HCT116 (cell line): ENCODE data around the gene SLC66A2. TPM values are rescaled to one million over a fixed set of nuclear protein-coding genes. Genes with fewer than 3 reads are reported as not detected.

Experiments
- ATAC-seq: fragments of 200-7000 bp; cut with Tn5 transposase; 2 replicates; pipeline ENCODE4 v1.9.1; 2020; ENCODE audit warnings: mild to moderate bottlenecking, moderate library complexity
- BruUV-seq: library from RNA; stranded (reverse); fragments of 400-500 nt; replicated peaks from 2 replicates; lab custom pipeline; 2021; lab: Mats Ljungman, UMichigan
- CTCF ChIA-PET: fragments of 300-600 bp; sonication (Branson Sonifier 250); formaldehyde crosslinking; loops from one replicate; lab custom pipeline; 2021; ENCODE audit warnings: antibody characterized with exemption; lab: Charles Lee
- POLR2A ChIA-PET: fragments of 300-600, 350-600 bp; sonication (Branson Sonifier 250); formaldehyde crosslinking; loops from one replicate; lab custom pipeline; 2021; ENCODE audit warnings: antibody characterized with exemption; lab: Charles Lee
- RAD21 ChIA-PET, 2 experiments: fragments of 300-600 bp; sonication (Branson Sonifier 250); formaldehyde crosslinking; loops; one replicate each; lab custom pipeline; 2023; ENCODE audit warnings: low total read pairs in 2 of 2; ENCODE audit not compliant: uncharacterized antibody in 2 of 2, unreplicated experiment in 2 of 2, low non-redundant PET in 1 of 2; lab: Charles Lee
- DNase-seq: peaks from one replicate; pipeline ENCODE4 v3.0.0-alpha.2; 2010; ENCODE audit warnings: low read depth, low spot score
- H2AFZ ChIP-seq: fragments of 200-600 bp; shearing (Covaris generic), sonication (generic); 2 replicates; pipeline ENCODE4 v1.6.1; 2017; ENCODE audit warnings: low read depth, mixed run types, mixed read lengths, antibody characterized with exemption, low read length; ENCODE audit not compliant: poor library complexity, severe bottlenecking
- H3K27ac ChIP-seq: 2 replicates; pipeline ENCODE4 v1.5.1; 2012; ENCODE audit warnings: low read depth, low read length
- H3K27me3 ChIP-seq: fragments of 200-600 bp; sonication (generic); 2 replicates; pipeline ENCODE4 v1.6.1; 2016; ENCODE audit warnings: mixed run types, low read length, mixed read lengths; ENCODE audit not compliant: insufficient read depth
- H3K36me3 ChIP-seq, 2 experiments: fragments of 200-500 bp in 1 of 2; fragments of 200-600 bp in 1 of 2; sonication (Bioruptor generic) in 1 of 2; sonication (generic) in 1 of 2; 2 replicates each; pipeline versions ENCODE4 v1.5.1 to v1.6.1; 2014 to 2016; ENCODE audit warnings: low read length in 2 of 2, inconsistent platforms in 1 of 2, mixed read lengths in 1 of 2, mixed run types in 1 of 2; ENCODE audit not compliant: insufficient read depth in 2 of 2, control insufficient read depth in 1 of 2
- H3K4me1 ChIP-seq, 2 experiments: fragments of 200-600 bp in 1 of 2; sonication (generic) in 1 of 2; 2 replicates each; pipeline versions ENCODE4 v1.5.1 to v1.6.1; 2012 to 2017; ENCODE audit warnings: low read length in 2 of 2, inconsistent platforms in 1 of 2, mild to moderate bottlenecking in 1 of 2, mixed read lengths in 1 of 2, mixed run types in 1 of 2, moderate library complexity in 1 of 2; ENCODE audit not compliant: insufficient read depth in 2 of 2, control insufficient read depth in 1 of 2
- H3K4me2 ChIP-seq: fragments of 200-600 bp; sonication (generic); 2 replicates; pipeline ENCODE4 v1.6.1; 2017; ENCODE audit warnings: mixed run types, low read length, mixed read lengths
- H3K4me3 ChIP-seq, 2 experiments: fragments of 200-600 bp in 1 of 2; sonication (generic) in 1 of 2; replicated peaks in 1 of 2; 2 replicates each; pipeline ENCODE4 v1.5.1; 2011 to 2016; ENCODE audit warnings: low read length in 2 of 2, control low read depth in 1 of 2, low read depth in 1 of 2, mild to moderate bottlenecking in 1 of 2, mixed read lengths in 1 of 2, mixed run types in 1 of 2
- H3K79me2 ChIP-seq: fragments of 200-600 bp; sonication (generic); 2 replicates; pipeline ENCODE4 v1.6.1; 2017; ENCODE audit warnings: mild to moderate bottlenecking, mixed run types, low read length, moderate library complexity, mixed read lengths; ENCODE audit not compliant: insufficient read depth
- H3K9ac ChIP-seq: fragments of 200-600 bp; sonication (generic); 2 replicates; pipeline ENCODE4 v1.6.1; 2016; ENCODE audit warnings: low read length, mixed read lengths
- H3K9me2 ChIP-seq: fragments of 200-600 bp; sonication (generic), shearing (Covaris generic); 2 replicates; pipeline ENCODE4 v1.6.1; 2017; ENCODE audit warnings: mixed run types, mild to moderate bottlenecking, moderate library complexity; ENCODE audit not compliant: insufficient read depth
- H3K9me3 ChIP-seq, 2 experiments: fragments of 200-500 bp in 1 of 2; fragments of 200-600 bp in 1 of 2; sonication (Bioruptor generic) in 1 of 2; sonication (generic) in 1 of 2; 2 replicates each; pipeline ENCODE4 v1.6.1; 2014 to 2017; ENCODE audit warnings: low read length in 2 of 2, mixed read lengths in 2 of 2, inconsistent platforms in 1 of 2, low read depth in 1 of 2, mild to moderate bottlenecking in 1 of 2, mixed run types in 1 of 2, moderate library complexity in 1 of 2; ENCODE audit not compliant: control insufficient read depth in 1 of 2, insufficient read depth in 1 of 2
- H4K20me1 ChIP-seq: fragments of 200-600 bp; sonication (generic), shearing (Covaris generic); 2 replicates; pipeline ENCODE4 v1.6.1; 2017; ENCODE audit warnings: mixed run types, mild to moderate bottlenecking, moderate library complexity; ENCODE audit not compliant: insufficient read depth
- CBX3 ChIP-seq: IDR thresholded peaks from 2 replicates; pipeline ENCODE4 v1.6.1; 2012; ENCODE audit warnings: low read depth
- EGR1 ChIP-seq: IDR thresholded peaks from 2 replicates; pipeline ENCODE4 v1.6.1; 2012; ENCODE audit warnings: low read depth
- ELF1 ChIP-seq: IDR thresholded peaks from 2 replicates; pipeline ENCODE4 v1.6.1; 2012; ENCODE audit warnings: low read depth, borderline replicate concordance
- EZH2 ChIP-seq: fragments of 200-600 bp; sonication (generic); IDR thresholded peaks from 2 replicates; pipeline ENCODE4 v1.6.1; 2017; ENCODE audit warnings: antibody characterized with exemption, mixed run types
- EZH2phosphoT487 ChIP-seq: fragments of 200-600 bp; IDR thresholded peaks from 2 replicates; pipeline ENCODE4 v1.6.1; 2018; ENCODE audit warnings: antibody characterized with exemption, borderline replicate concordance
- FOSL1 ChIP-seq: IDR thresholded peaks from 2 replicates; pipeline ENCODE4 v1.6.1; 2012; ENCODE audit warnings: low read depth
- POLR2A ChIP-seq: IDR thresholded peaks from 2 replicates; pipeline ENCODE4 v1.7.0; 2011; ENCODE audit warnings: borderline replicate concordance; ENCODE audit not compliant: insufficient read depth, insufficient read length; ENCODE audit errors: extremely low read depth
- POLR2AphosphoS5 ChIP-seq: IDR thresholded peaks from 2 replicates; pipeline ENCODE4 v1.6.1; 2011; ENCODE audit warnings: mild to moderate bottlenecking, low read depth, low read length, moderate library complexity
- SIN3A ChIP-seq: IDR thresholded peaks from 2 replicates; pipeline ENCODE4 v1.6.1; 2012; ENCODE audit warnings: low read depth
- SRF ChIP-seq: IDR thresholded peaks from 2 replicates; pipeline ENCODE4 v1.6.1; 2012; ENCODE audit warnings: low read depth
- TCF7L2 ChIP-seq: IDR thresholded peaks from 2 replicates; pipeline ENCODE4 v1.7.0; 2011; ENCODE audit warnings: borderline replicate concordance, inconsistent platforms; ENCODE audit not compliant: insufficient read depth, insufficient read length; ENCODE audit errors: extremely low read depth
- YY1 ChIP-seq: IDR thresholded peaks from 2 replicates; pipeline ENCODE4 v1.6.1; 2011; ENCODE audit warnings: low read length, low read depth, moderate library complexity, mild to moderate bottlenecking; ENCODE audit not compliant: insufficient replicate concordance; ENCODE audit errors: extremely low read depth
- ZFX ChIP-seq: fragments of 450-650 bp; IDR thresholded peaks from 2 replicates; pipeline ENCODE4 v1.6.1; 2017
- intact Hi-C: fragments of 100-400 bp; cut with micrococcal nuclease; formaldehyde crosslinking; loops from 2 replicates; pipeline ENCODE4 v1.10.0; 2022
- total RNA-seq: library from RNA; stranded (reverse); gene quantifications from one replicate; pipeline ENCODE4 v1.2.1, GENCODE V29; 2021; ENCODE audit not compliant: unreplicated experiment
- TF ChIP-seq, protein P1 (sequence below): IDR thresholded peaks from 2 replicates; pipeline ENCODE4 v1.6.1; 2012
- TF ChIP-seq, protein P2 (sequence below): IDR thresholded peaks from 2 replicates; pipeline ENCODE4 v1.6.1; 2012; ENCODE audit warnings: low read depth
- TF ChIP-seq, protein P3 (sequence below), 3 experiments: fragments of 200-600 bp in 1 of 3; sonication (generic) in 1 of 3; IDR thresholded peaks in 2 of 3; conservative IDR thresholded peaks in 1 of 3; 2 replicates each; pipeline ENCODE4 v1.5.1; 2012 to 2017; ENCODE audit warnings: low read depth in 2 of 3, low read length in 2 of 3, antibody characterized with exemption in 1 of 3, borderline replicate concordance in 1 of 3, control low read depth in 1 of 3, mild to moderate bottlenecking in 1 of 3, mixed read lengths in 1 of 3, mixed run types in 1 of 3, moderate library complexity in 1 of 3; ENCODE audit not compliant: insufficient read depth in 1 of 3
- TF ChIP-seq, protein P4 (sequence below): IDR thresholded peaks from 2 replicates; pipeline ENCODE4 v1.6.1; 2011; ENCODE audit warnings: mild to moderate bottlenecking, low read length, moderate library complexity; ENCODE audit not compliant: insufficient replicate concordance; ENCODE audit errors: extremely low read depth
- TF ChIP-seq, protein P5 (sequence below): IDR thresholded peaks from 2 replicates; pipeline ENCODE4 v1.6.1; 2012

Gene SLC66A2
- total RNA-seq, 1 experiment from 2014 or later, result 44.9 TPM

DNA sequence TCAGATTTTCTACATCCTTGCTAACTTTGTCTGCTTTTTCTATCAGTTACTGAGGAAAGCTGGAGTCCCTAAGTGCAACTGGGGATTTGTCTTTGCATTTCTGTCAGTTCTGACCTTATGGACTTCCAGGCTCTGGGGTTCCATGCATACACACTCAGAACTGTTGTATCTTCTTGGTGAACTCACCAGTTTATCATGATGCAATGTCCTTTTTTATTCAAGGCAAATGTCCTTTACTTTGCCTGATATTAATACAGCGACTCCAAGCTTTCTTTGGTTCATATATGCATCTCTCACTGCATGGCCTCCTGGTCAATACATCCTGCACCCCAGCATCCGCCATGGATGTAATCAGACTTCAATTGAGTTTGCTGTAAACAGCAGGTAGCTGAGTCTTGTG, 44.7 kb downstream of the SLC66A2 start (continued):
- TF ChIP-seq, protein P1, sequence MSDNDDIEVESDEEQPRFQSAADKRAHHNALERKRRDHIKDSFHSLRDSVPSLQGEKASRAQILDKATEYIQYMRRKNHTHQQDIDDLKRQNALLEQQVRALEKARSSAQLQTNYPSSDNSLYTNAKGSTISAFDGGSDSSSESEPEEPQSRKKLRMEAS, result no peak
- TF ChIP-seq, all 23 proteins: peak for 0

DNA sequence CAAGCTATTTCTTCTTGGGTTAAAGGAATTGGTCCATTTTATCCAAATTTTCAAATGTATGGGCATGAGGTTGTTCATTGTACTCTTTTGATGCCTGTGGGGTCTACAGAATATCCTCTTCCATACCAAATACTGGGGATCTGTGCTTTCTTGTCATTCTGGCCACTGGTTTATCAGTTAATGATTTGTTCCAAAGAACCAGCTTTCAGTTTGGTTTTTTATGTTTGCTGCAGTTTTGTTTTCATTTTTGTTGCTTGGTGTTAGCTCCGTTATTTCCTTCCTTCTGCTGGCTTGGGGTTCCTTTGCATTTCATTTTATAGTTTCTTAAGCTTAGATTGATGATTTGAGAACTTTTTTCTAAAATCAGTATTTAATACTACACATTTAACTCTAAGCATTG, 45.5 kb downstream of the SLC66A2 start:
- no peak overlapping the region for H3K4me2 ChIP-seq
- no peaks in the 10 kb centered on the region for H3K9me2 ChIP-seq
- no peak for ATAC-seq
- peaks cover 0 to 11% of the 10 kb centered on the region in 2 experiments; a peak in 1 of 4 replicates for H3K36me3 ChIP-seq
- no peaks in the 10 kb centered on the region for H4K20me1 ChIP-seq
- ChIA-PET POLR2A (no interaction called here), RAD21 (no interaction called here), CTCF (no interaction called here)
- H3K4me1 ChIP-seq, result no peaks in the 10 kb centered on the region
- DNase-seq, result no peak
- no peaks in the 10 kb centered on the region for H3K9me3 ChIP-seq
- no peaks in the 10 kb centered on the region for H3K27me3 ChIP-seq
- BruUV-seq, result no TSS peak
- H3K27ac ChIP-seq, result no peak overlapping the region
- H2AFZ ChIP-seq, result no peak overlapping the region
- intact Hi-C loops, result no loop called here
- H3K79me2 ChIP-seq, result peaks cover 7% of the 10 kb centered on the region; the same call in 1 of the 2 replicates
- no peak overlapping the region for H3K4me3 ChIP-seq
- no peak overlapping the region for H3K9ac ChIP-seq
- TF ChIP-seq SIN3A (no peak), ZFX (no peak), ELF1 (no peak), TCF7L2 (no peak), EZH2phosphoT487 (no peak), FOSL1 (no peak), POLR2AphosphoS5 (no peak), SRF (no peak), EZH2 (no peak), POLR2A (no peak), YY1 (no peak), CBX3 (no peak), EGR1 (no peak)
- TF ChIP-seq, protein P2, sequence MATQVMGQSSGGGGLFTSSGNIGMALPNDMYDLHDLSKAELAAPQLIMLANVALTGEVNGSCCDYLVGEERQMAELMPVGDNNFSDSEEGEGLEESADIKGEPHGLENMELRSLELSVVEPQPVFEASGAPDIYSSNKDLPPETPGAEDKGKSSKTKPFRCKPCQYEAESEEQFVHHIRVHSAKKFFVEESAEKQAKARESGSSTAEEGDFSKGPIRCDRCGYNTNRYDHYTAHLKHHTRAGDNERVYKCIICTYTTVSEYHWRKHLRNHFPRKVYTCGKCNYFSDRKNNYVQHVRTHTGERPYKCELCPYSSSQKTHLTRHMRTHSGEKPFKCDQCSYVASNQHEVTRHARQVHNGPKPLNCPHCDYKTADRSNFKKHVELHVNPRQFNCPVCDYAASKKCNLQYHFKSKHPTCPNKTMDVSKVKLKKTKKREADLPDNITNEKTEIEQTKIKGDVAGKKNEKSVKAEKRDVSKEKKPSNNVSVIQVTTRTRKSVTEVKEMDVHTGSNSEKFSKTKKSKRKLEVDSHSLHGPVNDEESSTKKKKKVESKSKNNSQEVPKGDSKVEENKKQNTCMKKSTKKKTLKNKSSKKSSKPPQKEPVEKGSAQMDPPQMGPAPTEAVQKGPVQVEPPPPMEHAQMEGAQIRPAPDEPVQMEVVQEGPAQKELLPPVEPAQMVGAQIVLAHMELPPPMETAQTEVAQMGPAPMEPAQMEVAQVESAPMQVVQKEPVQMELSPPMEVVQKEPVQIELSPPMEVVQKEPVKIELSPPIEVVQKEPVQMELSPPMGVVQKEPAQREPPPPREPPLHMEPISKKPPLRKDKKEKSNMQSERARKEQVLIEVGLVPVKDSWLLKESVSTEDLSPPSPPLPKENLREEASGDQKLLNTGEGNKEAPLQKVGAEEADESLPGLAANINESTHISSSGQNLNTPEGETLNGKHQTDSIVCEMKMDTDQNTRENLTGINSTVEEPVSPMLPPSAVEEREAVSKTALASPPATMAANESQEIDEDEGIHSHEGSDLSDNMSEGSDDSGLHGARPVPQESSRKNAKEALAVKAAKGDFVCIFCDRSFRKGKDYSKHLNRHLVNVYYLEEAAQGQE, result no peak
- TF ChIP-seq, protein P1, result no peak
- TF ChIP-seq, protein P3, sequence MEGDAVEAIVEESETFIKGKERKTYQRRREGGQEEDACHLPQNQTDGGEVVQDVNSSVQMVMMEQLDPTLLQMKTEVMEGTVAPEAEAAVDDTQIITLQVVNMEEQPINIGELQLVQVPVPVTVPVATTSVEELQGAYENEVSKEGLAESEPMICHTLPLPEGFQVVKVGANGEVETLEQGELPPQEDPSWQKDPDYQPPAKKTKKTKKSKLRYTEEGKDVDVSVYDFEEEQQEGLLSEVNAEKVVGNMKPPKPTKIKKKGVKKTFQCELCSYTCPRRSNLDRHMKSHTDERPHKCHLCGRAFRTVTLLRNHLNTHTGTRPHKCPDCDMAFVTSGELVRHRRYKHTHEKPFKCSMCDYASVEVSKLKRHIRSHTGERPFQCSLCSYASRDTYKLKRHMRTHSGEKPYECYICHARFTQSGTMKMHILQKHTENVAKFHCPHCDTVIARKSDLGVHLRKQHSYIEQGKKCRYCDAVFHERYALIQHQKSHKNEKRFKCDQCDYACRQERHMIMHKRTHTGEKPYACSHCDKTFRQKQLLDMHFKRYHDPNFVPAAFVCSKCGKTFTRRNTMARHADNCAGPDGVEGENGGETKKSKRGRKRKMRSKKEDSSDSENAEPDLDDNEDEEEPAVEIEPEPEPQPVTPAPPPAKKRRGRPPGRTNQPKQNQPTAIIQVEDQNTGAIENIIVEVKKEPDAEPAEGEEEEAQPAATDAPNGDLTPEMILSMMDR (IDR thresholded peaks at IDR 0.05 in 2 of 3, conservative IDR thresholded peaks at IDR 0.05 in 1 of 3; ENCODE audit: borderline replicate concordance in 1 of 3, insufficient read depth in 1 of 3, low read depth in 2 of 3, low read length in 2 of 3), result no peak
- TF ChIP-seq, protein P4, sequence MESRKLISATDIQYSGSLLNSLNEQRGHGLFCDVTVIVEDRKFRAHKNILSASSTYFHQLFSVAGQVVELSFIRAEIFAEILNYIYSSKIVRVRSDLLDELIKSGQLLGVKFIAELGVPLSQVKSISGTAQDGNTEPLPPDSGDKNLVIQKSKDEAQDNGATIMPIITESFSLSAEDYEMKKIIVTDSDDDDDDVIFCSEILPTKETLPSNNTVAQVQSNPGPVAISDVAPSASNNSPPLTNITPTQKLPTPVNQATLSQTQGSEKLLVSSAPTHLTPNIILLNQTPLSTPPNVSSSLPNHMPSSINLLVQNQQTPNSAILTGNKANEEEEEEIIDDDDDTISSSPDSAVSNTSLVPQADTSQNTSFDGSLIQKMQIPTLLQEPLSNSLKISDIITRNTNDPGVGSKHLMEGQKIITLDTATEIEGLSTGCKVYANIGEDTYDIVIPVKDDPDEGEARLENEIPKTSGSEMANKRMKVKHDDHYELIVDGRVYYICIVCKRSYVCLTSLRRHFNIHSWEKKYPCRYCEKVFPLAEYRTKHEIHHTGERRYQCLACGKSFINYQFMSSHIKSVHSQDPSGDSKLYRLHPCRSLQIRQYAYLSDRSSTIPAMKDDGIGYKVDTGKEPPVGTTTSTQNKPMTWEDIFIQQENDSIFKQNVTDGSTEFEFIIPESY, result no peak
- TF ChIP-seq, protein P5, sequence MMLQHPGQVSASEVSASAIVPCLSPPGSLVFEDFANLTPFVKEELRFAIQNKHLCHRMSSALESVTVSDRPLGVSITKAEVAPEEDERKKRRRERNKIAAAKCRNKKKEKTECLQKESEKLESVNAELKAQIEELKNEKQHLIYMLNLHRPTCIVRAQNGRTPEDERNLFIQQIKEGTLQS, result no peak
